IPS-18a (cell line): Measurements from ENCODE around the gene TSC1.

Source experiments
- H3K27ac ChIP-seq: one replicate; pipeline ENCODE4 v1.5.1; 2013; ENCODE audit warnings: low read length
- H3K27me3 ChIP-seq: one replicate; pipeline ENCODE4 v1.6.1; 2013; ENCODE audit warnings: mild to moderate bottlenecking, low read length; ENCODE audit not compliant: control insufficient read depth, insufficient read depth
- H3K36me3 ChIP-seq: one replicate; pipeline ENCODE4 v1.6.1; 2013; ENCODE audit warnings: low read depth, low read length; ENCODE audit not compliant: control insufficient read depth
- H3K4me1 ChIP-seq: one replicate; pipeline ENCODE4 v1.6.1; 2013; ENCODE audit warnings: low read depth, low read length; ENCODE audit not compliant: control insufficient read depth
- H3K4me3 ChIP-seq: one replicate; pipeline ENCODE4 v1.5.1; 2013; ENCODE audit warnings: low read length
- H3K9ac ChIP-seq: one replicate; pipeline ENCODE4 v1.6.1; 2013; ENCODE audit warnings: mild to moderate bottlenecking, low read length, moderate library complexity
- H3K9me3 ChIP-seq: one replicate; pipeline ENCODE4 v1.6.1; 2013; ENCODE audit warnings: low read depth, low read length; ENCODE audit not compliant: control insufficient read depth

The TSC1 gene

DNA sequence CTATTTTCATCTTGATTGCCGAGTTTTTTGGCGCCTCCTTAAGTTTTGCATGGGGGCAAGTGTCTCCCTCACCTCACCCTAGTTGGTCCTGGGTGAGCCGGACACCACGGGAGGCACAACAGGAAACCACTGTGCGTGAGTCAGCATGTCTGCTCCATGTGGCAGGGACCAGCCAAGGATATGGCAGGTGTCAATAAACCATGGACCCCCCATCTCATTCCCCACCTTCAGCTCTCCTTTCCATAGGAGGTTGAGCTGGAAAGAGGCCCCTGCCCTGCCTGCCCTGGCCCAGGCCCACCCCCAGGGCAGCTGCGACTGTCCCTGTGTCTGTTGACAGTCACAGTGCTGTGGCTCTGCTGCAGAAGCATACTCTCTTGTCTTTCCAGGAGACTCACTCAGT is 62.6 kb downstream of the TSC1 start:
- H3K4me3 ChIP-seq: no peak overlapping the region
- no peaks in the 10 kb centered on the region for H3K36me3 ChIP-seq
- peaks cover 26% of the 10 kb centered on the region for H3K27me3 ChIP-seq
- H3K27ac ChIP-seq: no peak overlapping the region
- no peak overlapping the region for H3K9ac ChIP-seq
- H3K9me3 ChIP-seq: no peaks in the 10 kb centered on the region
- H3K4me1 ChIP-seq: no peaks in the 10 kb centered on the region

DNA sequence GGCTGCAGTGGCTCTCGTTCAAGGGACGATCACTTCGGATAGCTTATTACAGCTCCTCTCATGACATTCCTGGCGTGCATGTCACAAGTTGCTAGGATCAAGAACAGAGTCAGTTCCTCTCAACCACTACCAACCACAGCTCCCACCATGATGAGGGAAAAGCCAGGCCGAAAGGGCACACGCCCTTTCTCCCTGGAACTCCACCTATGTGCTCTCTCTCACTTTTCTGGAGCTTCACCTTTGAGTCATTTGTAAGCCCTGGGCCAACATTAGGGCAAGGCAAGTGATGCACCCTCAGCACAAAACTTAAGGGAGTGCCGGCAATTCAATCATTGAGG is 64.1 kb downstream of the TSC1 start:
- Histone ChIP-seq H3K4me1 (no peaks in the 10 kb centered on the region), H3K36me3 (no peaks in the 10 kb centered on the region), H3K4me3 (no peak overlapping the region), H3K27ac (no peak overlapping the region), H3K27me3 (peaks cover 27% of the 10 kb centered on the region), H3K9ac (no peak overlapping the region), H3K9me3 (no peaks in the 10 kb centered on the region)

DNA sequence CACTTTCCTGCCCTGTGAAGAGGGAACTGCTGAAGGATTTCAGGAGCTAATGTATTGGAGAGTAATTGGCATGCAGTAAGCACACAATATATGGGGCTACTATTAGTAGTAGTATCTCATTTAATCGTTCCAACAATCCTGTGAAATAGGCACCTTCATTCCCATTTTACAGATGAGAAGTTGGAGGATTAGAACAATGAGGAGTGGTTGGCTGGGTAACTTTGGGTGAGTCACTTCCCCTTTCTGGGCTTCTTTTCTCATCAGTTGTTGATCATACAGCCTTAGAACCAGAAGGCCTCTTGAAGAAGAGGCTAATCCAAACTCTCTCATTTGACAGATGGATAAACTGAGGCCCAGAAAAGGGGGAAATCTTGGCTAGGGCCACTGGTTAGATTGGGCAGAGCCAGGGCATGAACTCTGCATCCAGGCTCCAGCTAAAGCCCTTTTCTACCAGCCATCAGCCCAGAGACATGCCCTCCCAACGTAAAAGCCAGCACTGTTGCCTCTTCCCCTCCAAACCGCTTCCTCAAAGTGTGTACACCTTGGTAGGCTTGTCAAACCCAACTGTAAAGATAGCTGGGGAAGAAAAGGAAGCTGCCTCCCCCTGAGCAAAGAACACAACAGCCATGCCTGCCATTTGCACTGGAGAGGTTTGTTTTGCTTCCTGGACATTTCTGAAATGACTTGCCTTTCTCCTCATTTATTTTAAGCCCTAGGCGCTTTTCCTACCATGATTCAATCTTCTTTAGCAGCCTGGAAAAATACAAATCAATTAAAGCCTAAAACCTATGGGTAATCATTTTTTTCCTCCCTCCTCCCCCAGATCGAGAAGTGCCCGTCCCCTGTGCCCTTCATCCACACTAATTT is 64.7 kb downstream of the TSC1 start:
- Histone ChIP-seq H3K9ac (no peak overlapping the region), H3K4me3 (no peak overlapping the region)

DNA sequence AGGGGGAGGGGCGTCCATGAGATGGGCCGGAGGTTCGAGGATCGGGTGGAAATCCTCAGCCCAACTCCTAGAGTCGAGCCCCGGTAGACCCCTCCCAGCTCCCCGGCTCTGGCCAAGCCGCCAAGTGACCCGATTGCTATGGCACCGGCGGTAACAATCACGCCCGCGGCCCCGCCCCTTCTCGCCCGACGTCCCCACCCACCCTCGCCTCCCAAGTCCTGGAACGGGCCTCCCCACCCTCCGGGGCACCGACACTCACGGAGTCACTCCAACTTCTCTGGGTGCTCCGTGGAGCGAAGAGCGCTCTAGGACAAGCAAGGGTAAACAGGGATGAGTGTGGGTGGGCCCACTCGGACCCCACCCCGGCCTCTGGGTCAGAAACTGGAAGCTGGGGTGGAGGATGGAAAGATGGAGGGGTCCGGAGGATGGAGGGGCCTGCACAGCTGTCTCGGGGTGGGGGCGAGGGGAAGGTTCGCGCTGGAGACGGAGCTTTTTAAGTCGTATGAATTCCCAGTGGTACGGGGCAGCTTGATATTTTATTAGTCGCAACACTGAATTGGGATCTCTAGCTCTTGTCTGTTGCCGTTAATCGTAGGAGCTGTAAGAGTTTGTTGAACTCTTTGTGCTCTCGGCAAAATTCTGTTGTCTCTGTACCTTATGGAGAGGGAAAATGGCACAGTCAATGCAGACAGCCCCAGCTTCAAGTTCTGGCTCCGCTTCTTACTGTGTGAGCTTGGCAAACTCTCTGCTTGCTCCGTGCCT is 65.5 kb downstream of the TSC1 start, which contains the start of gene SPACA9:
SPACA9 (plus strand) TSS at position 204 of the 762 bp plus-strand sequence. CDS start 5,050 bp downstream, outside the sequence.
- Histone ChIP-seq H3K27ac (no peak within 1 kb of the TSS), H3K4me1 (no peaks in the 10 kb centered on the region), H3K27me3 (peaks cover 27% of the 10 kb centered on the region), H3K9ac (peak within 1 kb of the TSS; percentile 70), H3K9me3 (no peaks in the 10 kb centered on the region), H3K4me3 (peak within 1 kb of the TSS; percentile 91), H3K36me3 (no peaks in the 10 kb centered on the region)

More for the DNA sequence above, 64.7 kb downstream of the TSC1 start:
- no peaks in the 10 kb centered on the region for H3K4me1 ChIP-seq
- peaks cover 27% of the 10 kb centered on the region for H3K27me3 ChIP-seq
- H3K36me3 ChIP-seq: no peaks in the 10 kb centered on the region
- no peak overlapping the region for H3K27ac ChIP-seq
- H3K9me3 ChIP-seq: no peaks in the 10 kb centered on the region

DNA sequence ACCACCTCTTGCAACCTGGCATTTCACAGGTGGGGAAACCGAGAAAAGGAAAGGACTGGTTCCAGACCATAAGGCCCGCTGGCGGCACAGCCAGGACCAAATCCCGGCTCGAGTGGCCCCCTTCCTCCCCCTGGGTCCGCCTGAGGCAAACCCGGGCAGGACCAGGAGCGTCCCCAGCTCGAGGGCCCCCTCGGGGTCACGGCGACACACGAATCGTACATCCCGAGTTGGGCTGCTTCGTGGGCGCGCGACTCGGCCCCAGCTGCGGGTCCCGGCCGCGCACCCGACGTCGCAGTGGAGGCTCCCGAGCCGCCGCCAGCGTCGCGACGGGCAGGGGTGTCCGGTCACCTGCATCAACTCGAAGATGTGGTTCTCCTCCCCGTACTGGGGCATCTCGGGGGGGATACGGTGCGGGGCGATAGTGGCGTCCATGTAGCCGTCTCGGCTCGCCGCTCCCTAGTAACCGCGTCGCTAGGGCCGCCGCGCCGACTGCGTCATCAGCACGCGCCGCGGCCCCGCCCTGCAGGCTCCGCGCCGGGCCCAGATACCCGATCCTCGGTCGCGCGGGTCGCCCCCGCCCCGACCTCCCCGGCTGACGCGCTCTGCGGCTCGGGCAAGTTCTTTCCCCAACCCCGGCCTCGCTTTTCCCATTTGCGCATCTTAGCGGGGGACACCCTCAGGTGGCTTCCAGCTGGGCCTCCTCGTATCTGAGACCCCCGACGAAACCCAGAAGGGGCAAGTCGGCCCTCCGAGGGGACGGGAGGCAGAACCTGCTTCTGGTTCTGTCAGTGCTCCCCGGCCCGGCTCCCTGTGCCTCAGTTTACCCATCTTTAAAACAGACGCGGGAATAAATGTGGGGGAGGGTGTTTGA is 66.4 kb downstream of the TSC1 start, which contains the start of gene AK8:
AK8 (minus strand) TSS at position 461 of the 871 bp plus-strand sequence; CDS start at position 432, 29 bp downstream.
- no peaks in the 10 kb centered on the region for H3K4me1 ChIP-seq
- H3K9me3 ChIP-seq: no peaks in the 10 kb centered on the region
- H3K27me3 ChIP-seq: peaks cover 27% of the 10 kb centered on the region
- H3K4me3 ChIP-seq: peak within 1 kb of the TSS; percentile 91
- H3K36me3 ChIP-seq: no peaks in the 10 kb centered on the region
- peak within 1 kb of the TSS; percentile 70 for H3K9ac ChIP-seq
- no peak within 1 kb of the TSS for H3K27ac ChIP-seq

DNA sequence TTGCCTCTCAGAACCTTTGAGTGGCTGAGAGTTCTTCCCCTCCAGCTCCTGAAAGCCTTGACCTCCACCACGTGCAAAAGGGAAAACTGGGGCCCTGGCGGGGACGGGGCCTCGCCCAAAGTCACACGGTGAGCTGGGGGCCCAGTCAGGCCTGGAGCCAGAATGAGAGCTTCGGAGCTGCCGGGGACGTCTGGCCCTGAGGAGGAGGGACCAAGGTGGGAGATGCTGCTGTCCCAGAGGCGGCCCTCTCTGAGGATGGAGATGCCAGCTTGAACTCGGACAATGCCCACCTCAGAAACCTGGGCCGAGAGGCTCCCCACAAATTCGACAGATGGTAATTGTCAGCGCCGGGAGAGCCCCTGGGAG is 67.0 kb downstream of the TSC1 start:
- H3K9ac ChIP-seq: no peak overlapping the region
- peak overlapping the region; percentile 91 for H3K4me3 ChIP-seq
- H3K4me1 ChIP-seq: no peaks in the 10 kb centered on the region
- H3K27me3 ChIP-seq: peaks cover 27% of the 10 kb centered on the region
- H3K36me3 ChIP-seq: no peaks in the 10 kb centered on the region
- no peak overlapping the region for H3K27ac ChIP-seq
- H3K9me3 ChIP-seq: no peaks in the 10 kb centered on the region

DNA sequence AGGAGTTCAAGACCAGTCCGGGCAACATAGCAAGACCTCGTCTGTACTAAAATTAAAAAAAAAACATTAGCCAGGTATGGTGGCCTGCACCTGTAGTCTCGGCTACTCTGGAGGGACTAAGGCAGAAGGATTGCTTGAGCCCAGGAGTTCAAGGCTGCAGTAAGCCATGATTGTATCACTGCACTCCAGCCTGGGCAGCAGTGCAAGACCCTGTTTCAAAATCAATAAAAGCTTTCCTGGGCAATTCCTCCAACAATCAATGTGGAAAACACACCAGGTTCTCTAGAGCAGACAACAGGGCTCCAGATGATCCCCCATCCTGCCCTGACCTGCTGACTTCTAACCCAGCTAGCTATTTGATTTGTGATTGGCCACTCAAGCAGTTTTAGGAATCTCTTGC is 67.6 kb downstream of the TSC1 start:
- H3K9me3 ChIP-seq: no peaks in the 10 kb centered on the region
- H3K4me3 ChIP-seq: no peak overlapping the region
- no peak overlapping the region for H3K27ac ChIP-seq
- H3K36me3 ChIP-seq: no peaks in the 10 kb centered on the region
- peaks cover 27% of the 10 kb centered on the region for H3K27me3 ChIP-seq
- H3K4me1 ChIP-seq: no peaks in the 10 kb centered on the region
- no peak overlapping the region for H3K9ac ChIP-seq

DNA sequence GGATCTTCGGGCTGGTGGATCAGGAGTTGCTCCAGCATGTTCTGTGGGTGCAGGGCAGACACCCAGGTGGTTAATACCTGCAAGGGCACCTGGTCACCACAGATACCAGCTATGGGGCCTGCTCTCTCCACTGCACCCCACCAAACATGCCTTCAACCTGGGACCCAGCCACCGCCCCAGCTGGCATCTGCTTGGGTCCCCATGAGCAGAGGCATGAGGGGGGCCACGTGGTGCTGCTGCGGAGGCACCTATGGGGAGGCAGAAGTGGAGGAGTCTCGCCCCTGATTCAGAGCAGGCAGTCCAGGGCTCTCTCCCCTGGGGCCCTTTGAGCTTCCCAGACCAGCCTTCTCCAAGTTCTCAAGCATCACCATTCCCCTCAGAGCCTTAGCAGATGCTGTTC is 69.3 kb downstream of the TSC1 start:
- Histone ChIP-seq H3K4me3 (no peak overlapping the region), H3K4me1 (no peaks in the 10 kb centered on the region), H3K27ac (no peak overlapping the region), H3K9ac (no peak overlapping the region), H3K27me3 (peaks cover 27% of the 10 kb centered on the region), H3K36me3 (no peaks in the 10 kb centered on the region), H3K9me3 (no peaks in the 10 kb centered on the region)

DNA sequence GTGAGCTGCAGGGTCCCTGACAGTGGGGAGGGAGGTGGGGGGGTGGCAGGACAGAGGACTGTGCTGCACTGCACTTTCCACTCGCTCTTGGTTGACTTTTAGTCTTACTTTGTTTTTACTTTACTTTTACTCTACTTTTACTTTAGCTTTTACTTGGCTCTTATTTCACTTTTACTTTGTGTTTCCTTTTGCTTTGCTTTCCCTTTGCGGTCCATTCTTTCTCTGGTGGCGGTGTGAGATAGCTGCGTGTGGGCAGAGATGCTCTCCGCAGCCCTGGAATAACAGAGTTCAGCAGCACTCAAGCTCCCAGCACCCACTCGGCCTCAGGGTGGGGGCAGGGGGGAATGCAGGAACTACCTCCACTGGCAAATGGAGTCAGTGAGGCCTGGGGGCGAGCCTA is 71.0 kb downstream of the TSC1 start:
- no peaks in the 10 kb centered on the region for H3K9me3 ChIP-seq
- H3K9ac ChIP-seq: no peak overlapping the region
- H3K4me3 ChIP-seq: no peak overlapping the region
- peaks cover 12% of the 10 kb centered on the region for H3K27me3 ChIP-seq
- H3K27ac ChIP-seq: no peak overlapping the region
- H3K36me3 ChIP-seq: no peaks in the 10 kb centered on the region
- no peaks in the 10 kb centered on the region for H3K4me1 ChIP-seq

DNA sequence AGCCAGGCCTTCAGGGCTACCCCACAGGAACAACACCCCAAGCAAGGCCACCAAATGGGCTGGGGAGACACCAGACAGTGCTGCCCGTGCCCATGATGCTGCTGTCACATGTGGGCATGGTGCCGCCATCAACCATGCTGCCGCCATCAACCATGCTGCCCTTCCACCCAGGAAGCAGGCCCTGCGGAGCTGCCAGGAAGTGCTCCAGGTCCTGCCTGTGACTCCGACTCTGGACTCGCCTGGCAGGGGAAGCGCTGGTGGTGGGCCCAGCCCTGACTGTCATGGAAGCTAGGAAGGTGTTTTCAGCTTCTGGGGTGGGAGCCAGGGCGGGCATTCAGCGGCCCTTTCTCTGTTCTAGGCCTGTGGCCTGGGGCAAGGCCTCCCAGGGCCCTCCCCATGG is 75.2 kb downstream of the TSC1 start:
- no peak overlapping the region for H3K9ac ChIP-seq
- no peak overlapping the region for H3K4me3 ChIP-seq
- no peaks in the 10 kb centered on the region for H3K36me3 ChIP-seq
- H3K9me3 ChIP-seq: no peaks in the 10 kb centered on the region
- H3K27me3 ChIP-seq: no peaks in the 10 kb centered on the region
- peaks cover 3% of the 10 kb centered on the region for H3K4me1 ChIP-seq
- H3K27ac ChIP-seq: no peak overlapping the region

DNA sequence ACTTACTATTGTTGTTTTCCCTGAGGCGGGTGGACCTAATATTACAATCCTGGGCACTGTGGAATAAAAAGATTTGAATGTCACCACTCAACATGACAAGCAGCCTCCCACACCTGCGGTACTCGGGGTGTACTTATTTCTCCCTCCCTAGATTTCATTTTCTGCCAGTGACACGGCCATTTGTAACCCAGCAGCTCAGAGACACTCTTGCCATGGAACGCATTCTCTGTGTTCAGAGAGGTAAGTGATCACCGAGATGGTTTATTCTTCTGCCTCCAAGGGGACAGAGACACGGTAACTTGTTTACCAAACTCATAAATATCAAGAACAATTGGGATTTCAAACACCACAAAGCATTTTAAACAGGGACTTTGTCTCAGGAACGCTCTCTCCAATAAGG is 77.5 kb downstream of the TSC1 start:
- H3K9me3 ChIP-seq: no peaks in the 10 kb centered on the region
- H3K9ac ChIP-seq: no peak overlapping the region
- H3K27ac ChIP-seq: no peak overlapping the region
- no peaks in the 10 kb centered on the region for H3K36me3 ChIP-seq
- no peaks in the 10 kb centered on the region for H3K27me3 ChIP-seq
- H3K4me1 ChIP-seq: peaks cover 3% of the 10 kb centered on the region
- no peak overlapping the region for H3K4me3 ChIP-seq
